HepG2 (cell line): ENCODE results near the gene VPS13C.

ENCODE experiments used
- ATF6 ChIP-seq: sonication (generic); formaldehyde crosslinking; conservative IDR thresholded peaks from 2 replicates; pipeline ENCODE4 v1.4.0; 2020; ENCODE audit warnings: missing genetic modification reagents
- CBFB ChIP-seq: sonication (generic); formaldehyde crosslinking; IDR thresholded peaks from 2 replicates; pipeline ENCODE4 v1.4.0; 2020; ENCODE audit warnings: missing genetic modification reagents
- CREBL2 ChIP-seq: sonication (generic); formaldehyde crosslinking; IDR thresholded peaks from 2 replicates; pipeline ENCODE4 v1.8.1; 2023; ENCODE audit warnings: missing genetic modification reagents, mild to moderate bottlenecking, borderline replicate concordance
- KAT8 ChIP-seq: IDR thresholded peaks from 2 replicates; pipeline ENCODE4 v1.6.1; 2016; ENCODE audit warnings: missing genetic modification reagents, missing compliant biosample characterization
- POLR2A ChIP-seq, 2 experiments: IDR thresholded peaks; 2 replicates each; pipeline ENCODE4 v1.6.1; 2011; ENCODE audit warnings: low read depth in 2 of 2, low read length in 2 of 2, mild to moderate bottlenecking in 1 of 2, moderate library complexity in 1 of 2; ENCODE audit not compliant: insufficient read depth in 1 of 2
- ZNF292 ChIP-seq: sonication (generic); formaldehyde crosslinking; IDR thresholded peaks from 2 replicates; pipeline ENCODE4 v1.8.1; 2022; ENCODE audit warnings: mild to moderate bottlenecking, low read depth, missing genetic modification reagents, borderline replicate concordance

GRCh38 chr15:61830536-61831330 is 229.5 kb downstream of the VPS13C start:
- TF ChIP-seq ZNF292 (CRISPR knock-in tag) (no peak), KAT8 (no peak), CREBL2 (CRISPR knock-in tag) (no peak), CBFB (CRISPR knock-in tag) (no peak), ATF6 (no peak), POLR2A (IDR thresholded peaks at IDR 0.05; ENCODE audit: insufficient read depth in 1 of 2, low read depth in 2 of 2, low read length in 2 of 2) (no peak)
